GM12873 (cell line): ENCODE measurements around the gene EHD4.

Experiments used
- TF ChIP-seq, protein P1 (sequence below): IDR thresholded peaks from 2 replicates; pipeline ENCODE4 v1.5.1; 2012; ENCODE audit warnings: low read depth, mild to moderate bottlenecking, moderate library complexity, low read length, control low read depth; ENCODE audit not compliant: insufficient read depth; ENCODE audit errors: missing control alignments

Gene EHD4

DNA sequence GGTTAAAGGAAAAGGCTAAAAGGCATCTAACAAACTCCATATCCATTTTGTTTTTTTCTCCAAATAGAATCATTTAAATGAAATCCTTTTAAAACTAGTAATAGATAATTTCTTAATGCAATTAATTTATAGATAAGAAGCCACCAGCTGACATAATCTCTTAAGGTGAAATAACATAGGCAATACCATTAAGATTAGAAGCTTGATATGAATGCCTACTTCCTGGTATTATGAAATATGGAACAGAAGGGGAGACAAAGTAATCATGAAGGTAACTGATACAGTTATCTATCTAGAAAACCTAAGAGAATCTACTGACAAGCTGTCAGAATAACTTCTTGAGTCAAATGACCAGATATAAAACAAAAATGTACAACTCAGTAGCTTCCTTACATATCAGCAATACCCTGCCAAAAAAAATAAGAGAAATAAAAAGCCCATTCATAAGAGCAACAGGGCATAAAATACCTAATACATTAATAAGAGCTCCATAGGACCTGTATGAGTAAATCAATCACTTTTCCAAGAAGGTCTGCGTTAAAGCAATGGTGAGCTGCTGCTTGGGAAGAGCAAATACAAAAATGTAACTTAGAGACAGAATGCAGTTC is 10.7 kb downstream of the EHD4 start:
- TF ChIP-seq, protein P1, sequence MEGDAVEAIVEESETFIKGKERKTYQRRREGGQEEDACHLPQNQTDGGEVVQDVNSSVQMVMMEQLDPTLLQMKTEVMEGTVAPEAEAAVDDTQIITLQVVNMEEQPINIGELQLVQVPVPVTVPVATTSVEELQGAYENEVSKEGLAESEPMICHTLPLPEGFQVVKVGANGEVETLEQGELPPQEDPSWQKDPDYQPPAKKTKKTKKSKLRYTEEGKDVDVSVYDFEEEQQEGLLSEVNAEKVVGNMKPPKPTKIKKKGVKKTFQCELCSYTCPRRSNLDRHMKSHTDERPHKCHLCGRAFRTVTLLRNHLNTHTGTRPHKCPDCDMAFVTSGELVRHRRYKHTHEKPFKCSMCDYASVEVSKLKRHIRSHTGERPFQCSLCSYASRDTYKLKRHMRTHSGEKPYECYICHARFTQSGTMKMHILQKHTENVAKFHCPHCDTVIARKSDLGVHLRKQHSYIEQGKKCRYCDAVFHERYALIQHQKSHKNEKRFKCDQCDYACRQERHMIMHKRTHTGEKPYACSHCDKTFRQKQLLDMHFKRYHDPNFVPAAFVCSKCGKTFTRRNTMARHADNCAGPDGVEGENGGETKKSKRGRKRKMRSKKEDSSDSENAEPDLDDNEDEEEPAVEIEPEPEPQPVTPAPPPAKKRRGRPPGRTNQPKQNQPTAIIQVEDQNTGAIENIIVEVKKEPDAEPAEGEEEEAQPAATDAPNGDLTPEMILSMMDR: no peak

DNA sequence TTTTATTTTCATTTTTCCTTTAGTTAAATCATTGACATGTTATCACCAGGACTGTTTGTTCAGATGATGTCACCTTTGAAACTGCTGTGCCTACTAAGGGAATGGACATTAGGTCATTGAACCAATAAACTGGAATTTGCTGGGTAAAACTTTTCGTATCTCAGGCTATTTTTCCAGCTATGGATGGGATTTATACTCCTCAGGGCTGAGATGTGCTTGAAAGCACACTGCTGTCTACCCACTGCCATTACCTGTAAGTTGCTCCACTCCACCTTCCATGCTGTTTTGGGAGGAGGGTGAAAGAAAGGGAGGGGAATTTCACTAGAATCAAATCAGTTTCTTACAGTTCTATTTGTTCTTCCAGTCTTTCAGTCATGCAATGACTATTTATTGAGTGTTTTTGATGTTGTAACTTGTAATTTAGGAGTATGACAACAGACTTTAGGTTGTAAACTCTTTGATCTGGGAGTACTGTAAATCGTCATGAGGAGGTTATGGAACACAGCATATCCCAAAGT is 11.3 kb downstream of the EHD4 start:
- TF ChIP-seq, protein P1: no peak

DNA sequence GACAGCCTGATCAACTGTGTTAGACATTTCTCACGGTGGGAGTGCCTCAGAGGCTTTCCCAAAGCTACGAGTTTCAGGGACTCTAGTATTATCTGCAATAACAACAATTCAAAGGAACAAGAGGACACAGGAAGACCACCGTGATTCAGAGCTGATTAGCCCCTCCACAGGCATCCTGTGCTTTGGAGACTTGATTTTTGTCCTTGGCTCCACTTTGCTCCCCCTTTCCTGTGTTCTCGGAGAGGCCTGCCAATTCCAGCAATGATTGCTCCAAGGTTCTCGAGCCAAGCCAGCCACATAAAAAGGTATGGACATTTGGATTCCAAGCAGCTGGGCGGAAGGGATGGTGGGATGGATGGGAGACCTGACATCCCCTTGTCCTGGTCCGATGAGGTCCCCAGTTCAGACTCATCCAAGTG is 14.3 kb downstream of the EHD4 start:
- TF ChIP-seq, protein P1: no peak

DNA sequence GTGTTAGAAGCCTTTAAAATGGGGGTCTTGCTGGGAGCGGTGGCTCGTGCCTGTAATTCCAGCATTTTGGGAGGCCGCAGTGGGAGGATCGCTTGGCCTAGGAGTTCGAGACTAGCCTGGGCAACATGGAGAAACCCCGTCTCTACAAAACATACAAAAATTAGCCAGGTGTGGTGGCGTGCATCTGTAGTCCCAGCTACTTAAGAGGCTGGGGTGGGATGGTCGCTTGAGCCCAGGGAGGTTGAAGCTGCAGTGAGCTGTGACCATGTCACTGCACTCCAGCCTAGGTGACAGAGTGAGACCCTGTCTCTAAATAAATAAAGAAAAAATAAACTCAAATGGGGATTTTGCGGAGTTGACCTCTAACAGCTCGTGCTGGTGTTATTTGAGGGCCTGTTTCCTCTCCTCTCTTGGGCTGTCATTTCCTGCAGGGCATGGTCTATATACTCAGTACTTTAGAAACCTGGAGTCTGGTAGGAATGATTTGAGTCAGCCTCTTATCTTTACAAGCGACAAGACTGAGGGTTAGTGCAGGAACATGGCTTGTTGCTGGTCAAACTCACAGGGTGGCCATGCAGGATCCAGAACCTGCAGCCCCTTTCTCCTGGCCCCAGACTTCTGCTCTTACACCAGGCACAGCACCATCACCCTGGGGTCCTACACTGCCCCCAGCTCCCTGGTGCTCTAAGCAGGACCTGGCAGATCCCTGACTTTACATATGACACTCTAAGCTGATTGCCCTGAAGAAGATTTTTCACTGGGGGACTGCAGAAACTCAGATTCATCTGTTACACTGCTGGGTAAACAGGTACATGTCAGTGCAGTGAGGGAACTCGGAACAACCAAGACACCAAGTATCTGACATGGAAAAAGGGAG is 15.1 kb downstream of the EHD4 start:
- TF ChIP-seq, protein P1: no peak

DNA sequence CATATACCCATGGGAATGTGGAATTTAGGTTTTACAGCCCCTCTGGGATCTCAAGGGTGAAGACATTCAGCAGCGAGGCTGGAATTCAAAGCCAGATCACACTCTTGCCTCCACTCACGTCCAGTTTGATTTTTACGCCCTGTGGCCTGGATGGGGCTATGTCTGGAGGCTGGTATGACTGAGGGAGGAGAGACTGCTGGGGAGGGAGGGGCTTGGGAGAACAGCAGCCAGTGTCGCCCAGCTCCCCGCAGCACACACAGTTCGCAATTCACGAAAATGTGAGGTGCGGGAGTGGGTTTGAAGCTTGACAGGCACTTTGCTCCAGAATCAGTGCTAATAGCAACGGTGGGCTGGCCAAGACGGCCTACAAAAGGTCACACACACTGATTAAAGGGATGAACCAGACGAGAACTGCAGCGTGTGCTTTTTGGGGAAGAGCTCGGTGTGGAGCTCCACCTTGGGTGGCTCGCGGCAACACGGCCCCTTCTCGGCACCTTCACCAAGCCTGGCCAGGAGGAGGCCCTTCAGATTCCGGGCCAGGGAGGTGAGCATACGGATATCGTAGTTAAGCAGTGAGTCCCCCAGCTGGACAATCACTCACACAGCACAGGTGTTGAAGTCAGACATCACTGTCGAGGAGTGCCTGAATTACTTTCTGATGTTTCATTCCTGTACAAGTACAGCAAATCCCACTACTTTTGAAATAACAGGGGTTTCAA is 16.4 kb downstream of the EHD4 start:
- TF ChIP-seq, protein P1: no peak

DNA sequence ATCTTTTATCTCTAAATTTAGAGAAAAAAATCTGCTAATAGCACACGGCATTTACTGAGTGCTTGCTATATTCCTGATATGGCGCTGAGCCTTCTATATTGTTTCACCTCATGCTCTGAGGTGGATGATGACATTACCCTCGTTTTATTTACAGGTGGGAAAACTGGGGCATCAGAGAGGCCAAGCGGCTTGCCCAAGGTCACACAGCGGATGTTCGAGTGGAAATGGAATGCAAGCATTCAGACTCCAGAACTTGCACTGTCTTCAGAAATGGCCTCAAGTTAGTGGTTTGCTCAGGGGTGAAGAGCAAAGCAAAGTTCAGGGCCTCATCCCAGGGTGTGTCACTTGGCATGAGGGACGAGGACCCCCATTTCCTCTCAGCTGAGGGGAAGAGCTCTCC is 17.3 kb downstream of the EHD4 start:
- TF ChIP-seq, protein P1: no peak

DNA sequence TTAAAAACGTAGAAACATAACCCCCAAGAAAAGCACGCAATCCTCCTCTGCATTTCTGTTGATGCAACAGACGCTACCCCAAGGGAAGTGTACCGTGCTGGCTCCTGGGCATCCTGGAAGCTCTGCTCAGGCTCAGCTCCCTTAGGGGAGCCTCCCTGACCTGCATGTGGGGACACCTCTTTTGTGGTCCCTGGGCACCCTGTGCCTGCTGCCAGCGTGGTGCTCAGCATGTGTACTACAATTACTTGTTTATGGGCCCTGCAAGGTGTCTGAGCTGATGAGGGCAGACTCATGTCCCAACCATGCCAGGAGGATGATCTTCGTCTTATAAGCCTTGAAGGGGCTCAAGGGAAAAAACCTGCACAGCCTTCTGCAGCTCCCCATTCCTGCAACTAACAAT is 18.3 kb downstream of the EHD4 start:
- TF ChIP-seq, protein P1: no peak
